ENCODE results near the gene PARP6.

PARP6 gene

DNA sequence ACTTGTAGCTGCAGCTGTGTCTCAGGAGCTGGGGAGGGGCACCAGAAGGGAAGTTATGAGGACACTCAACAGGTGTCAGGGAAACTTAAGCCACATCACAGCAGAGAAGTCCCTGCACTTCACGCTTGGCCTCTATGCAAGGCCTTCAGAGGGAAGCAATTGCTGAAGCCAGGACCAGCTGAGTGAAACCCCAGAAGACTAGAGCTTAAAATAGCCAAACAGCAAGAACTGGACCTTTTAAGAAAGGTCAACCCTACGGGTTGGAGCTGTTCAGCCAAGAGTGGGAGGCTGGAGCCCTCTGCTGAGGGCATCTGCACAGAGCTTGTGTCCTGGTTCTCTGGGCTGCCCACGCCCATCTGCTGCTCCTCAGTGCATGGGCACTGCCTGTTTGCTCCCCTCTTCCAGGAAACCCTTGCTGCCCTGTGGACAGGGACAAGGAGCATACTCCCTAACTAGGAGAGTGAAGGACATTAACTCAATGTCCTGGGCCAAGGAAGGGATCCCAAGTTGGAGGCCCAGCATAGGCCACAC lies 70.9 kb downstream of the PARP6 start:
- DNase-seq (ENCODE audit: low read depth in 1 of 2, low spot score in 1 of 2) = no peak

DNA sequence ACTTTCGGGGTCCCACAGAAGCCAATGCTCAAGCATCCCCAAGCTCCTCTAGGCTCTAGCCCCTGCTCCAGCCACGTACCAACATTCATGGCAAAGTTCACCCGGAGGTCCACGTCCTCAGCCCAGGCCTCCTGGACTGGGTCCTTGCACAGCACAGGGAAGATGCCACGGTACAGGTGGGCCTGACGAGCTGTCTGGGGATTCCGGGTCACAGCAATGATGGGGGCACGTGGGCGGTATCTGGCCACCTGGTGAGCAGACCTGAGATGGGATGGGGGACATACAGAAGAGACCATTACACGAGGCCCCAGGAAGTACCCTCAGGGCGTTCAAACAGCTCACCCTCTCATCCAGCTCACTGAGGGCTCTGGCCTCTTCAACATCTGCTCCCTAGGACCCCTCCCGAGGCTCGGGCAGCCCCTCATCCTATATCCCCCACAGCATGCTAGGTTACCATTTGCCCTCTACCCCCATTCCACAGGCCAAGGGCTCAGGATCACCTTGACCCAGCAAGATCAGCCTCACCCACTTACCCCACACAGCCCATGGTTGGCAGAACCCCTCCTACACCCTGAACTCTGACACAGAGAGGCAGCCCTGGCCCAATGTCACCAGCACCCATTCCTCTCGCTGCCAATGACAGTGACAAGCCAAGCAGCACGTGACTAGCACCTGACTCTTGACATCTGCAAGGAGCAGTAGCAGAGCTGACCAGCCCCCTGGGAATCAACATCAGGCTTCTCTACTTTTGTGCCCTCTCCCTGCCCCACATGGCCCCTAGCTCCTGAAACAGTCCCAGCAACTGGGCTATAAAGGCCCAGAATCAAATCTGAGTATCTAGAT lies 71.7 kb downstream of the PARP6 start:
- DNase-seq (ENCODE audit: low read depth in 1 of 2, low spot score in 1 of 2) = no peak

DNA sequence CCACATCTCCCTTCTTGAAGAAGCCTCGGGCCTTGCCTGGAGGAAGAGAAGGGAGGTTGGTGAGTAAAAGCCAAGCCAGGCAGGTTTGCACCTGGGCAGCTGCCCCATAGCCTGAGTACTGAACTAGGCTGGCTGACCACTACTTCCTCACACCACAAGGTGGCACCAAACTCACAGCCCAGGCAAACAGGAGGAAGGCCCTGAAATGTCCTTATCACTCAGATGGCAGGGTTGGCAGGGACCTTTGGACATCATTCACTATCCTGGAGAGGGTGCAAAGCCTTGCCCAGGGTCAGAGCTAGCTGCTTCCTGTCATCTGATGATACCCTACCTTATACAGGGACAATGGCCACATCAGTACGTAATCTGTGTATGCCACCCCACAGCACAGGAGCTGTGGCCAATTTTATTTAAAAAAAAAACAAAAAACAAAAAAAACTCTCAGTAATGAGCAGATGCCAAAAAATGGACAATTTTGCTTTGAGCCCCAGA lies 72.6 kb downstream of the PARP6 start:
- peak; percentile 44 to 59 for DNase-seq (ENCODE audit: low read depth in 1 of 2, low spot score in 1 of 2)

DNA sequence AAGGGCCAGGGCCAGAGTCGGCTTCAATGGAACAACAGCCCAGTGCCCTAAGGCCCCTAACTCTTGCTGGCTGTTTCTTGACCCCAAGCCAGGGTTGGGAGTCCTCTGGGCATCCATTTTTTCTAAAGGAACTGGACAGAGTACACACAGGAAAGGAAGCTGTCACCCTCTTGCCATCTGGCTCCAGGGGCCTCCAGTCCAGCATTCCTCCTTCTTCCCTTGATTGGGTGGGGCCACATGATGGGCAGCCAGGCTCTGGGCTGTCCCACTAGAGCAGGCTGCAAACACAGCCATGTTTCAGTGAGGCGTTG lies 73.2 kb downstream of the PARP6 start:
- no peak for DNase-seq (ENCODE audit: low read depth in 1 of 2, low spot score in 1 of 2)

DNA sequence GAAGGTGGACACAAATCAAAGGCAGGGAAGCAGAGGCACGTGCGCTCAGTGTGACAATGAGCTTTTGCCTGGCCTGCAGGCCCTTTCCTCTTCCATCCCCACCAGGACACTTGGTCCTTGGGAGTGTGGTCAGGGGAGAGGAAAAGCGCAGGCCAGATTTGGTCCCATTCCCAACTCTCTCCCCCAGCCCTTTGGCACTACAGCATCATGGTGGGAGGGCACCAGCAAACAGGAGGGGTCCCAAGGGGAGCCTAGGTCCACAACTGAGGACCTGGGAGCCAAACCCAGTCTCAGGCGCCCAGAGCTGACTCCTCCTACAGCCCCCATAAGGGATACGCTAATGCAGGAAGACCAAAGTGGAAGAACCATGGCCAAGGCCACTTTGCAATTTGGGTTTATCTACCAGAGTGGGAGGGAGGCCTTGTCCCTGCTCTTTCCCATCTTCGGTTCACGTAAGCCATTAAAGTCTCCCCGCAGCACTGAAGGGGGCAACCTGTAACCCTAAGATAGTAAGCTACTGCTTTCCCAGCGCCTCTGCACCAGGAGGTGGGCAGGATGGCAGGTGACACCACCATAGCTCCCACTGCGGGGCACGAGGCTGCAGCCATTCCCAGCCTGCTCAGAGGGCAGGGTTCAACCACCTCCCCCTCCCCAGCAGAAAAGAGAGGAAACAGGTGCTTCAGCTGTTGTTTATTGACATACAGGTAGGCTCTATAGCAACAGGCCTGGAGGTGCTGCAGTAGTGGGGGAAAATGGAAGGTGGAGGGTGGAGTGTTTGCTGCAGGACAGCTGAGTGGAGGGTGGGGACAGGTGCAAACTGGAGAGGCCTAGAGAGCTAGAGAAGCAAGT lies 73.8 kb downstream of the PARP6 start:
- DNase-seq (ENCODE audit: low read depth in 1 of 2, low spot score in 1 of 2) = no peak

DNA sequence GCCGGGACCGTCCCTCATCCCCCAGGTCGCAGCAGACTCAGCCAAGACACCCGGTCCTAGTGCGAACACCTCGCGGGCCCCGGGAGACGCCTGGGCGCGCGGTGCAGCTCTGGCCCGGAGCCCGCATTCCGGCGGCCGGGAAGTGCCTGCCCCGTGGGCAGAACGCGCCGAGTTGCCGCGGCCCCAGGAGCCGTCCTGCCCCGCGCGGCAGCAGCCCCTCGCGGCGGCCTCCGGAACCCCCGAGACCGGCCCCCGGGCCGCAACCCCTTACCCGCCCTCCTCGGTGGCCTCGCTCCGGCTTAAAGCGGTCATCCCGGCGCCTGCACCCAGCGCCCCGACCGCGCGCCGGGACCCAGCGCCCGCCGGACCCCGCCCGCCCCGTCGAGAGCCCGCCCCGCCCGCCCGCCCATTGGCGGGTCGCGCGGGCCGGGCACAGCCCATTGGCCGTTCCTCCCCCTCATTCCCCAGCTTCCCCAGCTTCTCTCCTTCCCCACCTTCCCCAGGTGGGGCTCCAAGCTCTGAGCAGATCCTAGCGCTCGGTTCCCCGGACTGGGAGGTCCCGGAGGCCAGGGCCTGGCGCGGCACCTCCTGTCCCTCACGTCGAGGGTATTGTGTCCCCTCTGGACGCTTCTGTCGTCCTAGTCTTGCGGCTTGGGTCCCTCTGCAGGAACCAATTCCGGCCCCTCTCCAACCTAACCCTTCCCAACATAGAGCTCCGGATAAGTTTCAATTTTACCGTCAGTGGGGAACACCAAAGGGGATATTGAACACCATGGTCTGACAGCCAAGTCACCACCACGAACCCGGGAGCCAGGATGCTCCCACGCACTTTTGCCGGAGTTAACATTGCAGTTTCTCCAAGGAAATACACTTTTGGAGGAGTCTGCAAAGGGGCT lies 74.6 kb downstream of the PARP6 start, which contains the start of gene GRAMD2A:
GRAMD2A (minus strand) TSS at position 328 of the 896 bp plus-strand sequence.
- no peak for DNase-seq (ENCODE audit: low read depth in 1 of 2, low spot score in 1 of 2)

DNA sequence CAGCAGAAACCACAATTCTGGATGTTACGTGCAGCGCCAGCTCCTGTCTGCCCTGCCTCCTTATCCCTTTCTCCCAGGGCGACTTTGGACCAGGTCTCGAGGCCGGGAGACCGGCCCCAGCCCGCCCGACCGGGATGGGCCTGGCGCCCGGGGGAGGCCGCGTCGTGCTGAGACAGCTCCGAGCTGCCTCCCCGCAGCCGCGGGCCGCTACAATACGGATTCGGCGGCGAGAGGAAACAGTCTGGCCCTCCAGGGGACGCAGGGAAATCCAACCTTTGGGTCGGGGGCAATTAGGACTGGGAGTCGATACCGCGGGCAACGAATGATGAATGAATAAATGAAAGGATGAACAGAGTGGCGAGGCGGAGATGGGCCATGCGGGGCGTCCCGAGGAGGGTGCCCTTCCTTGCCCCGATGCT lies 75.3 kb downstream of the PARP6 start:
- DNase-seq (ENCODE audit: low read depth in 1 of 2, low spot score in 1 of 2) = no peak

DNA sequence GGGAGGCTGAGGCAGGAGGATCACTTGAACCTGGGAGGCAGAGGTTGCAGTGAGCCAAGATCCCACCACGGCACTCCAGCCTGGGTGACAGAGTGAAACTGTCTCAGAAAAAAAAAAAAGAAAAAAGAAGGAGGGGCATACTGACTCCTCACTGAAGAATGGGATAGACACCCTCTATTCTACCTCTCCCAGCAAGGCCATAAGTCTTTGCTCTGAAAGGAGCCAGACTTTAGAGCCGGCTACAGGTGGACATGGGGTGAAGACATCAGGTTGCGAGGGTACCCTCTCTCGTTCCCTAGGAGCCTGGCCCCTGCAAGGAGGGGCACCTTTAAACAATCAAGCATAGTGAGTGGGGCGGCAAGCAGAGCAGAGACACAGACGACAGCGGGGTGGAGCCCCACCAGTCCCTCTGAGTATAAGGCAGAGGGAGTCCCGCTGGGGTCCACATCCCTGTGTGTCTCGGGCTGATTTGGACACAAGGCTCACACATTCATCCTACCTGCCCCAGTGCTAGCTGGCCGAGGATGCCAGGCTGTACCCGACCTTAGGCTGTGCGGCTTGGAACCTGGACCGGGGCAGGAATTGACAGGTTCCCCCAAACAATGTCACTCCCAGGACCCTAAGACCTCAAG lies 75.8 kb downstream of the PARP6 start:
- DNase-seq (ENCODE audit: low read depth in 1 of 2, low spot score in 1 of 2) = no peak

DNA sequence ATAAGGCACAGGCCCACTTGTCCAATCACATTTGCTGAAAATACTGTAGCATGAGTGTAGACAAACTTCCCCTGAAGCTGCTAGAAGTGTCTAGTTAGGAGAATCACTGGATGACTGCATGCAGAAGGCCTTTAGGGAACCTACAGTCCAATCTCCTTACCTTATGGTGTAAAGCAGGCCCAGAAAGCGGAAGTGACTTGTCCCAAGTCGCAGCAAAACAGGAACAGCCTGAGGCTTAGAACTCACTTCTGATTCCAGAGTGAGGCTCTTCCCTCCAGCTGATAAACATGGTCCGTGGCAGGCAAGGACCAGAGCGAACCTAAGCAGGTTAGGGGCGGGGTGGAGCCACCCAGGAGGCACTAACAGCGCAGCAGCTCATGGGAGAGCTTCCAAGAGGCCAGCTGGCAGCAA lies 77.2 kb downstream of the PARP6 start:
- no peak for DNase-seq (ENCODE audit: low read depth in 1 of 2, low spot score in 1 of 2)

DNA sequence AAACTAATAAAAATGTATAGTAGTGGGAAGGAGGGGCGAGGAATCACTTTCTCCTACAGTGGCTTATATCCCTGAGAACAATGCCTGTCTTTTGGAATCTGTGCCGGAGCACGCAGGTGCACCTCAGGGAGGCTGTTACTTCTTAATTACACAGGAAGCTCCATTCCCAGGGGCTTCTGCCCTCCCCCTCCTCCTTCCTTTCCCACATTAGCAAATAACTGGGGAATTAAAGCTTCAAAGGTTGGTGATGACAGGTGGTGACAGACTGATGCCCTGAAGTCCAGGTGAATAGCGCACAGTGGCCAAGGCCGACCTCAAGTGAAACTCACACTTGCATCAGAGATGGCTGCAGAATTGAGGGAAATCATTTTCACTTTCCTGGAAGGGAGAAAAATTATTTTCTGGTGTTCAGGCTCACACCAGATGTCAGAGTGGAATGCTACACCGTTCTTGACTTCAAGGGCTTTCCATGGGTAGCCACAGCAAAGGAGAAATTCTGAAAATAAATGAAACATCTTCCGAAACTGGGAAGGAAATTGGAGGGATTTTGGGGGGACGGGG lies 78.4 kb downstream of the PARP6 start:
- no peak for DNase-seq (ENCODE audit: low read depth in 1 of 2, low spot score in 1 of 2)

DNA sequence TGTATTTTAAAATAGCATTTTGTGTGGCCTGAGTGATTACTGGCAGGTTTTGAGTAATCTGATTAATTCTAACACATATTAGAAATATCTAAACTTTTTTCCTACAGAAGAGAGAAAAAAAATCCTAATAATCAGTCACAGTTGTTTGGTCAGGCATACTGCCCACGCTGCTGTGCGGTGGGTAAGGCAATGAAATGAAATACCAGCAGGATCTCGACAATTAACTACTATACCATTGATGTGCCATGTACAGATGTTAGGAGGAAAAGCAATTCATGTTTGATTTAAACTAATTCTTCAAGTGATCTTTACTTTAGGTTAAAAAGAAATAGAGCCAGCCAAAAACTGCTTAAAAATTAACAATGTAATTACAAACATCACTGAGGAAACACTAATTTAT lies 79.9 kb downstream of the PARP6 start:
- no peak for DNase-seq (ENCODE audit: low read depth in 1 of 2, low spot score in 1 of 2)
